ENCODE measurements around the gene GYS2. TPM values are rescaled to one million over a fixed set of nuclear protein-coding genes. Genes with fewer than 3 reads are reported as not detected.
"Not testable (repeated sequence)": the region's sequence is repeated elsewhere in the genome, so short reads cannot be mapped to it uniquely, and the experiment has no call there.

GYS2 gene
- total RNA-seq: 0.24 TPM in 1 of 2 replicates, not detected in the other

DNA sequence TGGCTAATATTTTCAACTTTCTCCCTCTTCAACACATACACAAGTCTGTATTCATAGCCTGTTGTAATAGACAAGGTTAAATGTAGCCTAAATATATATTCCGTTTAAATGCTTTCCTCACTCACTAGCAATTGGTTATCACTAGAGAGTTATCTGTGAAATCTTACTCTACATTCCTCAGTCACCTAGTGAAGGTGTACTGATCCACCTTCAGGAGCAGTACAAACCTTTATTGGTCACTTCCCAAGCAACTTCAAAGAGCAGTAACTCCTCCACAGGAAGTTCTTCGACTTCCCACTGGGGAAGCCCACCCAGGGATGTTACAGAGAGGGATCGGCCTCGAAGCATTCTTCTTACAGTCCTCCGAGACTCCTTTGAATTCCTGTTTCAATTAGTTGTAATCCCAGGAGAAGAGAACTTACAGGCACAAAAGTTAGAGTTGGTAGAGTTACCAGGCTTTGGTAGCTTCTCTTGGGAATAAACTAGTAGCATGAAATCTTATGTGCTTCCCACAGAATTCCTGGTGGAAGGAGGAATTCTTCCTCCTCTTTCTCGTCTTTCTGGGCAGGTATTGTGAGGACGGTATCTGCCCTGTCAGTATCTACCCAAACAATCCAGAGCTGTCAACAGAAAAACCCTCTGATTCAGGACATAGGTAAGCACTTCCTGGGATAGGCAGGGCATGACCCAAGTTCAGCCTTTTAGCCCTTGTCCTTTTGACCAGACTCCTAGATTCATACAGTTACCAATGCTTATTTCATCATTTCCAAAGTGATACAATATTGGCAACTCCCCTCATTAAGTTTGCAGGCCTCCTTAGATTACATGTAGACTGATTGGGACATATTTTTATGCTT, at the start of gene GYS2:
Gene GYS2, minus strand, starts transcription at position 603 of the 857 bp plus-strand sequence. Its CDS starts 255 bp downstream, at position 348.
- intact Hi-C loops (cut with micrococcal nuclease): loop anchor here (5.0 to 10.0 kb wide), 2 partner anchors 38 to 840 kb away; no protein-coding TSS in a partner anchor

DNA sequence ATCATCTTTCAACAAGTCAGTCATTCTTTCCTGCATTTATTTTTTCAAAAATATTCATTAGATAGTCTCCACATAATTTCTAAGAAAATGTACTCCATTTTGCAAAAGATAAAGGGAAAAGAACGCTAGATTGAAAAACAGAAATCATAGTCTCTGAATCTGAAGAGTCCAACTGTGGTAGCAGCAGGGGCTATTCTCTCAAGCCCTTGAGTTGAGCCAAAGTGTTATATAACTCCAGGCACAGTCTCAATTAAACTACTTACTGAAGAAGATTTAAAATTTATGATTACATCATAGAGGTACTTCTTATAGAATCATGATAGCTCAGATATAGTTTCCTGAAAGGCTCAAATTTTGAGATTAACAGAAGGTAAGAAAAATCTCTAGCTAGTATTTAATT, 47.2 kb upstream of the GYS2 start:
- intact Hi-C loops (cut with micrococcal nuclease): no loop called here

DNA sequence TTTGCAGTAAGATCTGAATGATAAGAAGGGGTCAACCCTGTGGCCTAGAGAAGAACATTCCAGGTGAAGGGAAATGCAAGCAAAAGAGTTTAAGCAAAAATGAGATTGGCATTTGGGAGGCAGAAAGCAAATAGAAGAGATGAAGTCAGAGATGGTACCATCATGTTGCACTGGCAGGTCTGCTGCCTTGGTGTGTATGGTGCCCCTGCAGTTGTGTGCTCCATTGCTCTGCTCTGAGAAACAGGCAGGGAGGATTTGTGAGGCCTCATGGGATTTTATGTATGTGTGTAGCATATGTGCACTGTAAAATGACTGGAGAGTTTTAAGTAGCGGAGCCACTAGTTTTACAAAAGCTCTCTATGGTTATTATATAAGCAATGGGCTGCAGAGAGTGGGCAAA, 46.4 kb upstream of the GYS2 start:
- intact Hi-C loops (cut with micrococcal nuclease): no loop called here

DNA sequence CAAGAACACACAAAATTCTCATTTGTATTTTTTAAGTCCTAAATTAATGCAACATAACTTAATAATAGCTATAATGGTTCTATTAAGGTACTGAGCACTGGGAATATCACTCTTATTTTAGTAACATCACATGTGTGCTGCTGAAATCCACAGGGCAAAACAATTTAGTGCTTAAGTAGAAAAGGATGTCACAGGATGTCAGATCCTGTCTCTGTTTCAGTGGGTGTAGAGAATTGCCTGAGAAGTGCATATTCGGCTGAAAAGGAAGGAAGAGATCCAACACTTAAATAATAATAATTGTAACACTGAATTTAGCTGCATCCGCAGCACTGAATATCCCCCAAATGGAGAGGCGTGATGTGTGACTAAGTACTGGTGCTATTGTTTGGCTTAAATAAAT, 44.4 kb upstream of the GYS2 start:
- intact Hi-C loops (cut with micrococcal nuclease): loop anchor here (1.0 kb wide), 2 partner anchors 8 to 10 kb away; partner anchors contain the start of gene LDHB

DNA sequence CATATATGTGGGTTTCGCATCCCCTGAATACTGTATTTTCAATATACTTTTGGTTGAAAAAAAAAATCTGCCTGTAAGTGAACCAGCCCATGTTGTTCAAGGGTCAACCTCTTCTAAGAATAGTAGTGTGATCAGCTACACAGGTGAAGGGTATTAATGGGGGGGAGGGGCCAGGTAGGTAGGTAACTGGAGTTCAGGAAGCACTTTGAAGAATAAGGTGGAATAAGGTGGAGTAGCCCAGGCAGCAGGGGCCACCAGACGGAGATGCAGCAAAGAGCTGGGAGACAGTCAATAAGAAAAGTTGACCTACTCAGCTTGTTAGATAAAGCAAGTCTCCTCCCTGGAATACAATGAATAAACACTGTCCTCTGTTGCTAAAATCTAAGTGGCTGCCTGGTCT, 43.7 kb upstream of the GYS2 start:
- intact Hi-C loops (cut with micrococcal nuclease): no loop called here

DNA sequence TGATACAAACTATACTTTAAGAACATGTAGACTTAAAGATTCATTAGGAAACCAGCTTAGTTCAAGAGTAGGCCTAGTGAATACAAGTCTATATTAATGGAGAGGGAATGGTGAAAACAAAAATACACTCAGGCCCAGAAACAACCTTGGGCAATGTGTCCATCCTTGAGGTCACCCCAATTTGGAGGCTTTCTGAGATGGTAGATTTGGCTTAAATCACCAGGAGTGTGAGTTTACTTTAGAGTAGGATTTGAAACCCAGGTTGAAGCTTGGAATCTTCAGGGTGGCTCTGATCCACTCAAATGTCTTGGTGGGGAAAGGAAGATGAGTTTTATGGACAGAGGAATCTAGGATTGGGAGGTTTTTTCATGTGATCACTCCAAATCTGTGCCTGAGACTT, 42.5 kb upstream of the GYS2 start:
- intact Hi-C loops (cut with micrococcal nuclease): no loop called here

DNA sequence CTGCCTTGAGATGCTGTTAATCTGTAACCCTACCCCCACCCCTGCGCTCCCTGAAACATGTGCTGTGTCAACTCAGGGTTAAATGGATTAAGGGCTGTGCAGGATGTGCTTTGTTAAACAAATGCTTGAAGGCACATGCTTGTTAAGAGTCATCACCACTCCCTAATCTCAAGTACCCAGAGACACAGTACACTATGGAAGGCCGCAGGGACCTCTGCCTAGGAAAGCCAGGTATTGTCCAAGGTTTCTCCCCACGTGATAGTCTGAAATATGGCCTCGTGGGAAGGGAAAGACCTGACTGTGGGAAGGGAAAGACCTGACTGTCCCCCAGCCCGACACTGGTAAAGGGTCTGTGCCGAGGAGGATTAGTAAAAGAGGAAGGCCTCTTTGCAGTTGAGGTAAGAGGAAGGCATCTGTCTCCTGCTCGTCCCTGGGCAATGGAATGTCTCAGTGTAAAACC, 40.4 kb upstream of the GYS2 start:
- intact Hi-C loops (cut with micrococcal nuclease): not testable (repeated sequence)

DNA sequence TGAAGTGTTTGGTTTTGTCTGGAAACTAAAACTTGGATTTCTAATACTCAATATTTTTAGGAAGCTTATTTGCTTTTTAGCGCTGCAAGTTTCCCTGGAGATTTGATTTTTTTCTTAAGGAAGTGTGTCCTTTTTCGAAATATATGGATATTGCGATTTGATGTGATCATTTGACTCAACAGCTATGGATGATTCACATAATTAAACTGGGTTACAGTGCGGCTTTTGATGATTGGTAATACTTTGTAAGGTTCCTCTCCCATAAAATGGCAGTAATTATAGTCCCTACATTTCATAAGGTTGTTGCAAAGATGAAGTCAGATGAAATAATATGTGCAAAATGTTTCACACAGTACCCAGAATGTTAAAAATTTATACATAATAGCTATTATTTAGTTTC, 39.9 kb upstream of the GYS2 start:
- intact Hi-C loops (cut with micrococcal nuclease): loop anchor here (5.0 kb wide), 1 partner anchor 37 kb away; no protein-coding TSS in a partner anchor

DNA sequence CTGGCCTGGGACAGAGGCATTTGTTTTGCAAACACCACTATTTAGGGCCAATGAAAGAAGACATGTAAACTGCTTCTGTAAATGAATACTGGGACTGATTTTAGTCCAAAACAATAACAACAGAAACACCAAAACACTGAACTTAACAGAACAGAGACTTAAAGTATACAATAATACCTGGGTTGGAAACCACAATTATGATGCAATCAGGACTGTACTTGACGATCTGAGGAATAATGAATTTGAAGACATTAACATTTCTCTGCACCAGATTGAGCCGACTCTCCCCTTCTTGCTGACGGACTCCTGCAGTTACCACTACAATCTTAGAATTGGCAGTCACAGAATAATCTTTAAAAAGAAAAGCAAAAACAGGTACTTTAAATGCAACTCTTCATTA, 39.1 kb upstream of the GYS2 start:
- intact Hi-C loops (cut with micrococcal nuclease): loop anchor here (5.0 kb wide), 1 partner anchor 36 kb away; no protein-coding TSS in a partner anchor

DNA sequence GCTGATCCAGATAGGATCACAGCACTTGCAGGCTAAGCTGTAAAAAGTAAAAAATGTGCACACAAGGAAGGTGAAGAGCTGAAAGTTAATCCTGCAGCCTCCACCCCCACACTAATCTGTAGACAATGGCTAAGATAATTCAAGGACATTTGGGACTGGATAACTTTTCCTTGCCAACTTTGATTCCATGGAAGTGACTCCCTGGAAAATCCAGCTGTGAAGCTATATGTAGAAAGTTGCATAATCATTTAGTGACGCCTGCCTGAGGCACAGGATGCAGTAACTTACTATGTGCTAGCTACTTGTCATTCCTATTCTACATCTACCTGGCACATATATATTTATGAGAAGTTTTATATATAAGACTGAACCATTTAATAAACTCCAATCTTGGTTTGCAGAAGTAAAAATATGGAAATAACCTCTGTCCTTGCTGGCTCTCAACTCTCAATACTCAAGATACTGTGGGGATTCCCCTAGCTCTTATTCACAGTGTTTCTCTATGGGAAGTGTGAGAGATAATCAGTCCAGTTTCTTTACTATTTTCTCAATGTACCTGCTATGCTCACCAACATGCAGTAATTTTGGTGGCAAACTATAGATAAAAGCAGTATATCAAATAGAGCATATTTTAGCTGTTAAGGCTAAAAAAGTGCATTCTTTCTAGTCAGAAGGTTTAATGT, 38.2 kb upstream of the GYS2 start:
- intact Hi-C loops (cut with micrococcal nuclease): loop anchor here (5.0 kb wide), 1 partner anchor 36 kb away; no protein-coding TSS in a partner anchor

DNA sequence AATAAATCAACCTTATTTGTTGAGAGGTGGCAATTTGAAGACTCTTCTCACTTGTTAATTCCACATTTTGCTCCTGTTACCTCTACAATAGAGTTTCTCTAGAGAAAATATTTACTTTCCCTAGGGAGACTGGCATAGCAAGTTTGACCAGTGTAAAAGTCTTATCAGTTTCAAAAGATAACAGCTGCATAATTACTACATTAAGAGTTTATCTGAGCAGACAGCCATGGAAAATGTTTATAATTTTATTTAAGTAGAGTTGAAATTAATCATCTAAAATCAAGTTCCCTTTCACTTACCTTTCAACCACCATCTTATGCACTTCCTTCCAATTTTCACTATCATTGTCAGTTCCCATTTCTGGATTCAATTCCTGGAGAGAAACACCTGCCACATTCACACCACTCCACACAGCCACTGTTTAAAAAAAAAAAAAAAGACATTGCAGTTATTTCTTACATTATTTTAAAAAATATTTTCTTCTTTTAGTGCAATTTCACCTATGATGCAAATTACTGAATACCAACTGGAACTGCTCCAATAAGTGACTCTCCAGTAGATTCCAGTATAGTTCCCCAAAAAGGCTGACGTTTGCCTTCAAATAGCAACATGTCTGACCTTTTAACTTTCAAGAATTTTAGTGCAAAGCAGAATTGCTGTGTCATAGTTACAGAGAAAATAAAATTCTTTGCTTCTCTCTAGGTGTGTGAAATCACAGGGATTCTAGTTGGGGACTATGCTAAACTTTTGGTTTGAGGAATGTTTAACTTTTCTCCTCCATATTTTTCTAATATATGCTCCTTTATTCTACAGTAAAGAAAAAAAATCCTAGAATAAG, 33.6 kb upstream of the GYS2 start:
- intact Hi-C loops (cut with micrococcal nuclease): no loop called here

DNA sequence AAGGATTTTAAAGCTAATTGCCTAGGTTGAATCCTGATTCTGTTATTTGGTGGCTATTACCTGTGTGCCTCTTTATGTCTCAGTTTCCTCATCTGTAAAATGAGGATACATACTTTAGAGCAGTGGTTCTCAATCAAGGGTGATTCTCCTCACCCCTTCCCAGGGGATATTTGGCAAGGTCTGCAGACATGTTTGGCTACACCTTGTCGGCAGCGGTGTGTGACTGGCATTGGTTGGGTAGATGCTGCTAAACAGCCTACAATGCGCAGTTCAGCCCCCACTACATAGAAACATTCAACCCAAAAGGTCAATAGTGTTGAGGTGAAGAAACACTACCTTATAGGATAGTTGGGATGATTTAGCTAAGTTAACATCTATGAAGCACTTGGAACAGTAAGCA, 29.6 kb upstream of the GYS2 start:
- intact Hi-C loops (cut with micrococcal nuclease): no loop called here

DNA sequence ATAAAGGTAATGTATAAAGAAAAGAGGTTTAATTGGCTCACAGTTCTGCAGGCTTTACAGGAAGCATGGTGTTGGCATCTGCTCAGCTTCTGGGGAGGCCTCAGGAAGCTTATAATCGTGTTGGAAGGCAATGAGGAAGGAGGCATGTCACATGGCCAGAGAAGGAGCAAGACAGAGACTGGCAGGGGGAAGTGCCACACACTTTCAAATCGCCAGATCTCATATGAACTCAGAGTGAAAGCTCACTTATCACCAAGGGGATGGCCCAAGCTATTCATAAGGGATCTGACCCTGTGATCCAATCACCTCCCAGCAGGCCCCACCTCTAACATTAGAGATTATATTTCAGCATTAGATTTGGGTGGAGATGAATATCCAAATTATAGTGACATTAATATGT, 26.7 kb upstream of the GYS2 start:
- intact Hi-C loops (cut with micrococcal nuclease): no loop called here

DNA sequence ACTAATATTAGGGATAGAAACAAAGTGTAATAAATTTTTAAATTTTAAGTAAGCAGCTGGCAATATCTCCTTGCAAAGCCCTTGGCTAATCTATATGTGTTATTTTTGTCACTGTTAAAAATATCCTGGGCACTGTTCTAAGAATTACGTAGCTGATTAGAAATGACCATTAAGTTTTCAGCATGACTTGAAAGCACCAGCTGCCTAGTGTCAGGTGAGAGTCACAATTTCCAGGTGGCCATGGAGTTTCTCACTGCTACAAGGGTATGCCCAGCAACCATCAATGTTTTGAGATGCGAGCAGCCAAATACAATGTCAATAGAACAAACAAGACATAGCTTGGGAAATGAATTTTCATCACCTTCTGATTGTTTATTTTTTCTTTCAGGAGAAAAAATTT, 23.3 kb upstream of the GYS2 start:
- intact Hi-C loops (cut with micrococcal nuclease): no loop called here

DNA sequence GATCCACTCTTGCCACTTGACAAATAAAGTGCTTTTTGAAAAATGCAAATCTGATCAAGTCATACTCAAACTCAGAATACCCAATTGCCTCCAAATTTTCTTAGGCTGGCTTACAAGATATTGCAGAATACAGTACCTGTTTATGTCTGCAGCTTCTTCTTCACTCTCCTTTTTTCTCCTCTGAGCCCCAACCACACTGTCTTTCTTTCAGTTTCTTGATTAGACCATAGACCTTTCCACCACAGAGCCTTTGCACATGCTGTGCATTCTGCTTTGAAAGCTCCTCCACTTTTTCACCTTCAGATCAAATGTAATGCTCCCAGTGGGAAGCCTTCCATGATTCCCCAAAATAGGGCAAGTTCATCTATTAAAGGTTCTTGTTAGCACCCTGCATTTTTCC, 13.9 kb upstream of the GYS2 start:
- intact Hi-C loops (cut with micrococcal nuclease): no loop called here

DNA sequence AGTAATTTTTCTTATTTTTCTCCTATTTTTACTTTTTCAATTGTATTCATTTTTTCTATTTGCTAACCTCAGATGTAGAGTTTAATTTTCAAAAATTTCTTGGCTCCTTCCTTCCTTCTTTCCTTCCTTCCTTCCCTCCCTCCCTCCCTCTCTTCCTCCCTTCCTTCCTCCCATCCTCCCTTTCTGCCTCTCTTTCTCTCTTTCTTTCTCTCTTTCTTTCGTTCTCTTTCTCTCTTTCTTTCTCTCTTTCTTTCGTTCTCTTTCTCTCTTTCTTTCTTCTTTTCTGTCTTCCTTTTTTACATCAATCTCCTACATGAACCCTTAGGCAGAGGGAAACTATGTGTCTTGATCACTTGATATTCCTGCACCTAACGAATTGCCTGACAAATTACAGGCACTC, 12.4 kb upstream of the GYS2 start:
- intact Hi-C loops (cut with micrococcal nuclease): no loop called here

DNA sequence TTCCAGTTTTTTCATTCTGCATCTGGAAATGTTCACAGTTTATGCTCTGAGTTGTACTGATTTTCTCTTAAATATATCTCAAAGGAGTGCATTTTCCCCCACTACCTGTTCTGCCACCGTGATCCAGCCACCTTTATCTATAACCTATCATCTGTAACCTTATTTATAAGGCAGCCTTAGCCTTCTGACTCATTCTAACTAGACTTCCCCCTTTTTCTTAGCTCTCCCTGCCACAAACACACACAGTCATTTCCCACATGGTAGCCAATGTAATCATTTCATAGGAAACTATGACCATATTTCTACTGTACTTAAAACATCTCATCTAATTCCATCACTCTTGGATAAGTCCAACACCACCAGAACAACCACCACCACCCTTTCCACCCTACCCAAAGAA, 10.8 kb upstream of the GYS2 start:
- intact Hi-C loops (cut with micrococcal nuclease): loop anchor here (1.0 to 2.0 kb wide), 4 partner anchors 42 to 115 kb away; partner anchors contain the start of genes GOLT1B, LDHB and RECQL

DNA sequence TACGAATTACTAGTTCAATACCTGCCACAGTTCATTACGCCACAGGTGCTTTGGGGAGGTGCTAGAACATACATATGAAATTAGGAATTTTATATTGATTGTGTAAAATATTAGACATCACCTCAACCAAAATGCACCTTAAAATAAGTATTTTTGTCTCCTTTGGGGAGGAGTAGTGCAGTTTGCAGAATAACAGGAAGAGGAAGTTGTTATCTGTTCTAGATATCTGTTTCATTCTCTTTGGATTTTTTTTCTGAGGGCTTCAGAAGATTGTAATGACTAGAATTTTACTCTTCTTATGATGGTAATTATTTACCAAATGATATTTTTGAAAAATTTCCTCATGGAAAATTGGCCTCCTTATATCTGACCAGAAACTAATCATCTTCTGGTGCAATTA, 9.9 kb upstream of the GYS2 start:
- intact Hi-C loops (cut with micrococcal nuclease): loop anchor here (2.0 kb wide), 3 partner anchors 54 to 114 kb away; partner anchors contain the start of genes GOLT1B and RECQL

DNA sequence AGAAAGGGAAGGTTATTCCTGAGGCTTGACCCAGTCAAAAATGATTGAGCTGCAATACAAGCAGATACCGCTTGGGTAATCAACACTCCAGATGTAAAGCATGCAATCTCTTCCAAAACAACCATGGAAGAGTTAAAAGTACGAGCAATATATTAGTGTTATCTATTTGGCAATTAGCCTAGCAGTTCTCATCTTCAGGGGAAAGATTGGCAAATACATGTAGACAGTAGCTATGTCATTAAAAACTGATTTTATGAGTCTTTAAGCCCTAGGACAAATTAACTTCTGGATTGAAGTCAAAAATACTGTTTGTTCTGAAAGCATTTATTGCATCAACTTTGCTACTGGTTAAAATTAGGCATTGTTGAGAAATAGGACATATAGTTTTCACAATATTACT, 9.3 kb upstream of the GYS2 start:
- intact Hi-C loops (cut with micrococcal nuclease): loop anchor here (2.0 kb wide), 3 partner anchors 53 to 113 kb away; partner anchors contain the start of genes GOLT1B and RECQL

DNA sequence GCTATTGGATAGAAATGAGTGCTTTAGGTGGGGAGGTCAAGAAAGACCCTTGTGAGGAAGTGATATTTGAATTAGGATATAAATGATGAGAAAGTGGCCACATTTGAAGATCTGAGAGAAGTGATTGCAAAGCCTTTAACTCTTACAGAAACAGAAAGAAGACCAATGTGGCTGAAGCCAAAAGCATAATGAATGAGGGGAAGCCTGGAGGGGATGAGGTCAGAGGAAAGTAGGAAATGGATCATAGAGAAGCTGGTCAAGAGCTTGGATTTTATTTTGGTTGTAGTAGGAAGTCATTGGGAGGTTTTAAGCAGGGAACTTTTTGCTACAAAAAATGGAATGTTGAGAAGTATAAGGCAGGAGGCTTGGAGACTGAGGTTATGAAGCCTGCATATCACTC, 3.5 kb upstream of the GYS2 start:
- intact Hi-C loops (cut with micrococcal nuclease): loop anchor here (5.0 to 10.0 kb wide), 2 partner anchors 34 to 837 kb away; no protein-coding TSS in a partner anchor

DNA sequence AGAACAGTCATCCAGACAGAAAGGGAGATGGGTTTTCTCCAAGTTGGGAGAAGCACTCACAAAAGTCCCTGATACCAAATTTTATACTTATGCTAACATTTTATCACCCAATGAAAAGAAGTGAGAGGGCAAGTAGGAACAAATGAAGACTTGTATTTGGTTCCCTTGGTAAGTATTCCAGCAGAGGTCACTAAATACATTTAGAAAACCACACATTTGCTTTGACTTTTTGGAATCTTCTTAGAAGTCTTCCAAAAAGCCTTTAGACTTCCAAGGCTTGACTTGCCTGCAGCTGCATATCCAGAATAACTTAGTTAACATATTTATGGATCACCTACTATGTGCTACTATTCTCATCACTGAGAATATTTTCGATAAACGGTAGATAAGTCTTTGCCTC, 3.1 kb upstream of the GYS2 start:
- intact Hi-C loops (cut with micrococcal nuclease): loop anchor here (1.0 to 10.0 kb wide), 3 partner anchors 35 to 837 kb away; no protein-coding TSS in a partner anchor
